ENCODE results near the gene CCDC178.
"Not testable (repeated sequence)": the region's sequence is repeated elsewhere in the genome, so short reads cannot be mapped to it uniquely, and the experiment has no call there.

Gene CCDC178

GRCh38 chr18:32961538-32961937 is 479.0 kb downstream of the CCDC178 start:
- no peak for TF ChIP-seq CTCF (conservative IDR thresholded peaks at IDR 0.05)
- no peak for TF ChIP-seq ZFX (IDR thresholded peaks at IDR 0.05)
- H3K27ac ChIP-seq, result no peak overlapping the region

GRCh38 chr18:32958746-32959145 is 481.8 kb downstream of the CCDC178 start:
- no peak overlapping the region for H3K27ac ChIP-seq
- TF ChIP-seq ZFX (IDR thresholded peaks at IDR 0.05) (no peak), CTCF (conservative IDR thresholded peaks at IDR 0.05) (no peak)

GRCh38 chr18:32956591-32957315 is 483.8 kb downstream of the CCDC178 start:
- TF ChIP-seq CTCF (conservative IDR thresholded peaks at IDR 0.05), result no peak
- TF ChIP-seq ZFX (IDR thresholded peaks at IDR 0.05), result no peak
- no peak overlapping the region for H3K27ac ChIP-seq

- not testable (repeated sequence) for H3K27ac ChIP-seq
Measured at GRCh38 chr18:32952318-32952717, 488.2 kb downstream of the CCDC178 start.

- H3K27ac ChIP-seq, result no peak overlapping the region
- no peak for TF ChIP-seq ZFX (IDR thresholded peaks at IDR 0.05)
- no peak for TF ChIP-seq CTCF (conservative IDR thresholded peaks at IDR 0.05)
Measured at GRCh38 chr18:32937597-32937996, 502.9 kb downstream of the CCDC178 start.

GRCh38 chr18:32937066-32937465 is 503.5 kb downstream of the CCDC178 start:
- no peak for TF ChIP-seq CTCF (conservative IDR thresholded peaks at IDR 0.05)
- no peak for TF ChIP-seq ZFX (IDR thresholded peaks at IDR 0.05)
- H3K27ac ChIP-seq, result no peak overlapping the region

- H3K27ac ChIP-seq, result no peak overlapping the region
- no peak for TF ChIP-seq CTCF (conservative IDR thresholded peaks at IDR 0.05)
Measured at GRCh38 chr18:32934201-32934600, 506.3 kb downstream of the CCDC178 start.

GRCh38 chr18:32930695-32931301 is 509.7 kb downstream of the CCDC178 start:
- TF ChIP-seq CTCF (conservative IDR thresholded peaks at IDR 0.05) (peak; percentile 75), ZFX (IDR thresholded peaks at IDR 0.05) (no peak)
- H3K27ac ChIP-seq, result no peak overlapping the region
